ENCODE results near the gene MBD5. TPM values are rescaled to one million over a fixed set of nuclear protein-coding genes. Genes with fewer than 3 reads are reported as not detected.

The MBD5 gene
- polyA plus RNA-seq, 1 donor (not counting 4 experiments of a cell fraction or from before 2014, with no cell fraction given) = 20.1 TPM

GRCh38 chr2:148525130-148525529 is 504.2 kb downstream of the MBD5 start:
- FAIRE-seq (no peak), DNase-seq (ENCODE audit: low read depth, low spot score) (no peak)
- Histone ChIP-seq H3K9ac (ENCODE audit: control insufficient read depth, extremely low read depth, insufficient read depth, low read length) (no peak overlapping the region), H3K9me3 (ENCODE audit: control insufficient read depth, low read depth, low read length) (no peaks in the 10 kb centered on the region), H3K9me1 (ENCODE audit: control insufficient read depth, extremely low read depth, insufficient read depth, low read length) (no peaks in the 10 kb centered on the region), H3K4me2 (ENCODE audit: control insufficient read depth, extremely low read depth, insufficient read depth, low read depth, low read length) (no peak overlapping the region), H3K36me3 (ENCODE audit: control insufficient read depth in 2 of 2, extremely low read depth in 1 of 2, insufficient read depth in 2 of 2, low read length in 2 of 2) (no peaks in the 10 kb centered on the region), H4K20me1 (ENCODE audit: control insufficient read depth, extremely low read depth, insufficient read depth, low read length) (no peaks in the 10 kb centered on the region), H2AFZ (ENCODE audit: control insufficient read depth, low read length) (no peak overlapping the region), H3K27me3 (ENCODE audit: control insufficient read depth, extremely low read depth, insufficient read depth, low read length) (peaks cover 3% of the 10 kb centered on the region), H3K4me1 (ENCODE audit: control insufficient read depth, extremely low read depth, insufficient read depth, low read length) (no peaks in the 10 kb centered on the region), H3K4me3 (ENCODE audit: control insufficient read depth in 2 of 3, extremely low read depth in 1 of 3, insufficient read depth in 2 of 3, low read depth in 1 of 3, low read length in 3 of 3) (no peak overlapping the region), H3K27ac (ENCODE audit: control insufficient read depth, insufficient read depth, low read length) (no peak overlapping the region), H3K79me2 (ENCODE audit: control insufficient read depth, insufficient read depth, low read length) (no peaks in the 10 kb centered on the region)
- TF ChIP-seq EZH2 (IDR thresholded peaks at IDR 0.05; ENCODE audit: low read length) (no peak), CTCF (optimal IDR thresholded peaks at IDR 0.05 in 1 of 3, IDR thresholded peaks at IDR 0.05 in 1 of 3, conservative IDR thresholded peaks at IDR 0.05 in 1 of 3; ENCODE audit: extremely low read depth in 1 of 3, insufficient read depth in 2 of 3, low read length in 3 of 3) (no peak)
- dilution Hi-C loops (cut with MboI; ENCODE audit: extremely low pct_ligation_motif_present, low sequenced_read_pairs) = no loop called here

DNA sequence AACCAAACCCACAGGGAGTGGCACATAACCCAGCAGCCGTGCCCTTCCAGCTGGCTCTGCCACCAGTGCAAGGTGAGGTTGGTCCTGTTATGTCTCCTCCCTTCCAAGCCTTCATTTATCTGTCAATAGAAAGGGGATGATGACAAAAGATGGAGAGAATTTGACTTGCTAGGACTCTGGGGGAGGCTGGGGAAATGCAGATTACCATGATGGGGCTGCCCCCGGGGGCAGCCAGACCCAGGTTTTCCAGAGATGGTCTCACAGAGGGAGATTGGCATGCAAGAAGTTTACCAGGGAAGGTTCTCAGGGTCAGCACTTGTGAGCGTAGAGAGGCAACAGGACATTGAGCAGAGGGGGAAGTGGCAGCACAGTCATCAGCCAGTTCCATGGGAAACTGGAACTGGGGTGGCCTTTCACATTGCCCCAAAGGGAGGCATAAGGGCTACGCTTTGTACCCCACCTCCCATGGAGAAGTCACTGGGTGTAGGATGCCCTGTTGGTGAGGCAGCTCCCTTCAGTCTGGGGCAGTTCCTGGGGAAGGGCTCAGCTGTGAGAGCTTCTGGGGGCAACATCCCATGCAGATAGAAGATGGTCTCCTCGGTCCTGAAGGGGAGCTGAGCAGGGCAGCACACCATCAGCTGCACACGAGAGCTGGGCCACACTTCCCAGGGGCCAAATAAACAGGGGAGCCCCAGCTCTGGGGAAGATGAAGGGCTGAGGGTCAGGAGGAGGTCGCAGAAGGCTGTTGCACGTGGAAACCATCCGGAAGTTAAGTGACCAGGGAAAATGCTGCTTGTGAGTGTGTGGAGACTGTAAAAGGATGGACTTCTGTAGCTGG is 505.8 kb downstream of the MBD5 start:
- H3K36me3 ChIP-seq (ENCODE audit: control insufficient read depth in 2 of 2, extremely low read depth in 1 of 2, insufficient read depth in 2 of 2, low read length in 2 of 2) = no peaks in the 10 kb centered on the region
- H3K79me2 ChIP-seq (ENCODE audit: control insufficient read depth, insufficient read depth, low read length) = no peaks in the 10 kb centered on the region
- FAIRE-seq (no peak), DNase-seq (ENCODE audit: low read depth, low spot score) (no peak)
- no peak overlapping the region for H3K4me3 ChIP-seq (ENCODE audit: control insufficient read depth in 2 of 3, extremely low read depth in 1 of 3, insufficient read depth in 2 of 3, low read depth in 1 of 3, low read length in 3 of 3)
- H3K4me1 ChIP-seq (ENCODE audit: control insufficient read depth, extremely low read depth, insufficient read depth, low read length) = no peaks in the 10 kb centered on the region
- no peak overlapping the region for H2AFZ ChIP-seq (ENCODE audit: control insufficient read depth, low read length)
- dilution Hi-C loops (cut with MboI; ENCODE audit: extremely low pct_ligation_motif_present, low sequenced_read_pairs) = no loop called here
- no peaks in the 10 kb centered on the region for H3K9me1 ChIP-seq (ENCODE audit: control insufficient read depth, extremely low read depth, insufficient read depth, low read length)
- no peaks in the 10 kb centered on the region for H4K20me1 ChIP-seq (ENCODE audit: control insufficient read depth, extremely low read depth, insufficient read depth, low read length)
- no peak overlapping the region for H3K4me2 ChIP-seq (ENCODE audit: control insufficient read depth, extremely low read depth, insufficient read depth, low read depth, low read length)
- no peak overlapping the region for H3K27ac ChIP-seq (ENCODE audit: control insufficient read depth, insufficient read depth, low read length)
- no peak overlapping the region for H3K9ac ChIP-seq (ENCODE audit: control insufficient read depth, extremely low read depth, insufficient read depth, low read length)
- no peaks in the 10 kb centered on the region for H3K9me3 ChIP-seq (ENCODE audit: control insufficient read depth, low read depth, low read length)
- H3K27me3 ChIP-seq (ENCODE audit: control insufficient read depth, extremely low read depth, insufficient read depth, low read length) = peaks cover 3% of the 10 kb centered on the region
- TF ChIP-seq EZH2 (IDR thresholded peaks at IDR 0.05; ENCODE audit: low read length) (no peak), CTCF (optimal IDR thresholded peaks at IDR 0.05 in 1 of 3, IDR thresholded peaks at IDR 0.05 in 1 of 3, conservative IDR thresholded peaks at IDR 0.05 in 1 of 3; ENCODE audit: extremely low read depth in 1 of 3, insufficient read depth in 2 of 3, low read length in 3 of 3) (no peak)
